GM12891 (cell line): ENCODE measurements around the gene ZDHHC7.

Experiments used
- PAX5 ChIP-seq: IDR thresholded peaks from 2 replicates; pipeline ENCODE4 v1.6.1; 2011; ENCODE audit warnings: low read length, moderate library complexity, mild to moderate bottlenecking; ENCODE audit not compliant: insufficient read depth, severe bottlenecking
- POLR2A ChIP-seq: IDR thresholded peaks from 2 replicates; pipeline ENCODE4 v1.6.1; 2011; ENCODE audit warnings: low read depth, low read length, control low read depth
- POLR2AphosphoS5 ChIP-seq: IDR thresholded peaks from 2 replicates; pipeline ENCODE4 v1.6.1; 2011; ENCODE audit warnings: low read depth, low read length, control low read depth
- POU2F2 ChIP-seq: IDR thresholded peaks from 2 replicates; pipeline ENCODE4 v1.6.1; 2011; ENCODE audit warnings: low read depth, mild to moderate bottlenecking, control low read depth, low read length, moderate library complexity
- SPI1 ChIP-seq: IDR thresholded peaks from 2 replicates; pipeline ENCODE4 v1.6.1; 2011; ENCODE audit warnings: low read depth, low read length, control low read depth
- TAF1 ChIP-seq: IDR thresholded peaks from 2 replicates; pipeline ENCODE4 v1.6.1; 2011; ENCODE audit warnings: low read depth, low read length, control low read depth

DNA sequence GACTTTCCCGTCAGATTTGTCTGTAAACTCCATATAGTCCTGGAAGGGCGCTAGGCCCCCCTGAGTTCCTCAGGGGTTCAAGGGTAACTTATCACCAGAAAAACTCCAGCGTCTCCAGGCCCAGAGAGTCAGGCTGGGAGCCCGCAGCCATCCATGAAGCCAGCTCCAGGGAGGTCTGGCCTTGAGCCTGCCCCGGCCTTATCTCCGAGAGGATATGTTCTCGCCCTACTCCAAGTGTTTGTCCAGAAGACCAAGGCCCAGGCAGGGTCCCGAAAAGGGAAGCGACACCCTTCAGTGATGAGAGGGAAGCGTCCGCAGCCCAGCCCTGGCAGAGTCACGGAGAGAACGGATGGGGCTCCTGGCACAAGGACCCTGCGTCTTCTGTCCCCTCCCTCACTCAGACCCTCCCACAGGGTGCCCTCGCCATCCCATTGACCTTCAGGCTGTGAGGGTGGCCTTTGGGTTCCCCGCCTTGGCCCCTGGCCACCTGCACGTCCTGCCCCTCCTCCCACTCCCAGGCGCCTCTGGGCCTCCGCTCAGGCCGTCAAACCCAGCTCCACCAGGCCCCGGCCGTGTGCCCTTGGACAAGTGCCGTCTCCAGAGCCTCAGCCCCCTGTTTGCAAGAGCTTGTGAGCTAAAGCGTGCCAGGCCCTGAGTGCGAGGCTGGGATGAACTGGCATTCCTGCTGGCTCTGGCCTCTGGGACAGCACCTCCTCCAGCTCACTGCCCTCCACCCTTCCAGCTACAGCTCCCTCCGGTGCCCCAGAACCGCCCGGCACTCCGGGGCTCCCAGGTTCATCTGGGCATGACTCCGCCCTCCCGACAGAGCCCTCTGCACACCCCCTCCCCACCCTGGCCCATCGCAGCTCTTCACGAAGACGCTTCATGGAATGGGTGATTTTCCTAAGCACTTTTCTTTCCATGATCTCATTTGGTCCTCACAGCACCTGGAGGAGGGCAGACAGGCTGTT, 83.4 kb downstream of the ZDHHC7 start:
- TF ChIP-seq POLR2AphosphoS5 (no peak), POLR2A (no peak), TAF1 (no peak), SPI1 (no peak), PAX5 (no peak), POU2F2 (no peak)
